HuH-7 (cell line): Measurements from ENCODE around the gene PLD6.

Experiments used
- DNase-seq: peaks from one replicate; pipeline ENCODE4 v3.0.0; 2011; ENCODE audit warnings: low spot score

The PLD6 gene

DNA sequence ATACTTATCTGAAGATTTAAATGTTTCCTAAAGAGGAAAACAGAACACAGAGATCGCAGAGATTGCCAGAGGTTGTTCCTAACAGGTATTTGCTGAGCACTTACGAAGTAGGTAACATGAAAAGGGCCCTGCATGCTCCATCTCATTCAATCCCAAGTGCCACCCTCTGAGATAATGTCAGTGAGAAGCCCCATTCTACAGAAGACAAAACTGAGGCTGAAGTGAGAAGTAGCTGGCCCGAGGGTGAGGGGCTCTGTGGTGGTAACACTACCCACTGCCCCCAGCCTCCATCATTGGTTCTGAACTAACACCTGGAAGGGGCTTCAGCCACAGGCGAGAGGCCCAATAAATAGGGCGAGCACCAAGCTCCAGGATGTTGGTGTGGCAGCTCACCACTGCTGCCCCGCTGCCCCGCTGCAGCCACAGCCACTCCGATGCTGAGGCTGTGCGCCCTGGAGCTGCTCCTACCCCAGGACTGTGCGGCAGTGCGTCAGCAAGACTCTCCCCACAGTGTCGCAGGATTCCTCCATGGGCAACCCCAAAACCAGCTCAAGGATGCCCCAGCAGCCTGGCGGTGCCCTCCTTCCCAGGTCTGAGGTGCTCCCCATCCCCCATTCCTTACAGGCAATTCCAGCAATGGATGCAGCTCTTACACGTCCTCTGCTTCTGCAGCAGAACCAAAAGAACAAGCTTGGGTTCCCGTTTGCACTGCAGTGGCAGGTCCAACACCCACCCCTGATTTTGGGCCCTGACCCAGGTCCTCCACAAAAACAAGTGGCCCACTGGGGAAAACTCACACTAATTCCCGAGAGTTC lies 20.5 kb upstream of the PLD6 start:
- DNase-seq, result no peak

DNA sequence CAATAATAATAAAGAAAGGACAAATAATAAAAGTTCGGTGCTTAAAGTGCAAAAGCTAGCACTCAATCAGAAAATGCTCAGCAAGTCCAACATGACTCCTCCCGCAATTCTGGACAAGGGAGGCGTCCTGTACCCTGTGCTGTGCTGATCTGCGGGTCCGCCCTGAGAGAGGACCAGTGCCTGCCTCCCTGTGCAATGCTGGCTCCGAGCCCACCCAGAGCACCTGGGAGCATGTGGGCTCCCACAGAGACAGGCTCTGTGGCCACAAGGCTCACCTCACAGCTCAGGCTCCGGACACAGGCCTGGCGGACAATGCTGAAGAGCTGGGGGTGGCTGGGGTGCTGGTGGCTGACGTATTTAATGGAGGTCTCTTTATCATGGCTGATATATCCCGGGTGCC lies 19.8 kb upstream of the PLD6 start:
- DNase-seq, result no peak

DNA sequence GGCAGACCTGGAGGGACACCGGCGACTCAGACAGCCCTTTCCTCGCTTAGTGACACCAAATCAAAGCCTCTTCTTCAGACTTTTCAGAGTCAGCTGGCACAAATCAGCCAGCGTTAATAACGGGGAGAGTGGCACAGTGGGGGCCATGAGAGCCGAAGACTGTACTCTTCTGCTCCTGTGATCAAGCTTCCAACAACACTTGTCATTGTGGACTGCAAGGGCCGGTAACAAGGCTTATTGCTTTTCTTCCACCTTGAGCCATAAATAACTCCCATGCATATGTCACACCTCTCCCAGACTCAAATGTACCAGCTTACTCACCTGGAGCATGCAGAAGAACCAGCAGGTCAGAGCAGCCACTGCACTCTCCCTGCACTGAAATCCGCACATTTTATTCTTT lies 18.0 kb upstream of the PLD6 start:
- no peak for DNase-seq

DNA sequence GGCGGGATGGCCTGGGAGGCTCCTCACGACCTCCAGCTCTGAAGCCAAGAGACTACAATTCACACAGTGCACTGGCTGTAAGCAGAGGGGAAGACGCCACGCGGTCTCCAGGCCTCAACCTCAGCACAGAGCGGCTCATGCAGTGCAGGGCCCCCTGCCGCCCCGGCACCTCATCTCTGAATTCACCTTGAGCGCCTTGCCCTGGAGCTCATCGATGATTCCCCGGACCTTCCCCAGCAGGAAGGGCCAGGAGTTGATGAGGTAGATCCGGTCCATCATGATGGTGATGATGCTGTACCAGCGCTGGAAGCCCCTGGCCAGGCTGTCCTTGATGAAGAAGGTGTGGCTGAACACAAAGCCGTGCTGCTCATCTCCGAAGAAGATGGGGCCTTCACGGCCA lies 17.6 kb upstream of the PLD6 start:
- DNase-seq, result no peak

DNA sequence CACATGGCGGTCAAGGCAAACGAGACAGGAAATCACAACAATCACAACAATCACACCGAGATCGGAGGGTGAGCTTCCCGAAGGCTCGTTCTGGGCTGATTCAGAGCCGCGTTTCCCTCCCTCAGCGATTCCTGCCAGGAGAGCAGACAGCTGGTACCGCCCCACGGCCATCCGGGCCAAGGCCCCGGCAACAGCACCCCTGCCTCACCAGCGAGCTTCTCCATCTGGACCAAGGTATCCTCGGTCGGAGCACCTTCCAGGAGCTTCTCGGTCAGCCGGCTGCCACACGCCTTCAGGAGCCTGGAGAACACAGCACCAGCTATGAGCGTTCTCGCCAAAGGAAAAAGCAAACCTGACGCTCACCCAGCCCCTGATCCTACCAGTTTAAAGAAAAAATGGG lies 15.2 kb upstream of the PLD6 start:
- DNase-seq, result no peak

DNA sequence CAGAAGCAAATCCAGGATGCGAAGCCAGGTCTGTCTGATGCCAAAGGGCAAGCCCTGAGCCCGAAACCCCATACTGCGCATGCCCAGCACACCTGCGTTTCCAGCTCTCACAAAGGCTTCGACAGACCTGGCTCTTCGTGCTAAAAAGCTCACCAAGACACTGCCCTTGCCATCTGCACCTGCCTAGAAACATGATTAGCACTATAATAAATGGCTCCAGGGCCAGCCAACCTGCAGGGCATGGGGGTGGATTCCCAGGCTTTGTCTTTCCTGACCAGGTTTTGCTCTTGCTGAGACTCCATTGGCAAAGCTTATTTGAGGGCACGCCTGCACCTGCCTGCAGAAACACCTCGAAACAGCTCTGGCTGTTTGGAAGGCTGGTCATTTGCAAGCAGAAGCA lies 14.4 kb upstream of the PLD6 start:
- DNase-seq, result no peak

DNA sequence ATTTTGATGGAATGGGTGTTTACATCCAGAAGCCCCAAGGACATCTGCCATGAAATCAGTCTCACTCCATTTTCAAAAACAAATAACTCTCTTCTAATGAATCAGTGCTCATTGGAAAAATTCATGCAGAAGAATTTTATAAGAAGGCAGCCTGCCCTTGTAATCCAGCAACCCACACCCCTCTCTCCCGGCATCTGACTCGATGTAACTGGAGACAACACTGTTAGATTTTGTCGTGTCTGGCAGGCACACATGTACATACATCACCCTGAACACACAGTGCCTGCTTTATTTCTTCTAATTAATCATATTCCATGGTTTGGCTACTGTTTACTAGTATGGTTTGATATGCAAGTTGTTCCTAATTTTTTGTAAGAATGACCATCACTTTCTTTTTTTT lies 11.9 kb upstream of the PLD6 start:
- no peak for DNase-seq

DNA sequence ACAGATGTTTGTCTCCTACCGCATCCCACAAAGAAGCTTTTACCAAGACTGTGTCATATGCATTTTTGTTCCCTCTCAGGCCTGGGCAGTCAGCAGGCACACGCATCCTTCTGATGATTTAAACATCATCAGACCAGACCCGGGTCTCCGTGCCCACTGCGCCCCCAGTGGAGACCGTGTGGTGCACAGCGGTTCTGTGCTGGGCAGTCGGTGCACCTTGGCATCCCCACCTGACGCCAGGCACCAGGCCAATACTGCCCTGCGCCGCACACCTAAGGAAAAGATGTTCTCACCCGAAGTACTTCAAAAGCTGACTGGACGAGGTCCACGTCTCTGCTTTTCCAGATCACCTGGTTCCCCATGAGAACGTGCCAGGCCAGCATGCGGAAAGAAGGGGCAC lies 10.6 kb upstream of the PLD6 start:
- no peak for DNase-seq

DNA sequence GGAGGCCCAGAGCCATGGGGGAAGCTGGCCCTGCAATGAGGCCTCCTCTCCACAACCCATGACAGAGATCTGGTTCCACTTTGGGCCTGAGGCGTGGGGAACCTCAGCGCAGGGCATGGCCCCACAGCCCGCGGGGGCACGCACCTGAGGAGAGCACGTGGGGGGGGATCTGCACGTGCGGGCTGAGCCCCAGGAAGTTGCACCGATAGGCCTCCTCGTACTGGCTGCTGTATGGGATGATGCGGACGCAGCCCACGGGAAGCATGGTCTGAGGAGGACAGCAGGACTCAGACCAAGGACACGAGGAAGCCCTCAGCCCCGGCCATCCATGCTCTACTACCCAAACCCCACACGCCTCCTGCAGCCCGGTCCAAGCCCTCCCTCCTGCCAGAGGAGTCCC lies 10.1 kb upstream of the PLD6 start:
- DNase-seq, result no peak

DNA sequence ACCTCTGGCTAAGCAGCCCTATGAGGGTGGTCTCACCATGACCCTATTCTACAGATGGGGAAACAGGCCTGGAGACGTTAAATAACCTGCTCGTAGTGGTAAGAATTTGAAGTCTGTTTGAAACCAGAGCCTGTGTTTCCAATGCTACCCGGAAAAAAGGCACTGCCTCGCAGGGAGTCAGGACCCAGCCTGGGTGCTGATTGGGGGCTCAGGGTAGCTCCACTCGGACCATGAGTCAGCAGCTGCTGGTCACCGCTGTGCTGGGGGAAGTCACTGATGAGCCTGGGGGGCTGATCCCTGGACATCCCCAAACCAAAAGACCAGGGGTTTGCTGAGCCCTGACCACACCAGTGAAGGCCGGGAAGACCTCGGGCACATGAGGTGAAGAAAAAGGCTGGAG lies 9.4 kb upstream of the PLD6 start:
- DNase-seq, result no peak

DNA sequence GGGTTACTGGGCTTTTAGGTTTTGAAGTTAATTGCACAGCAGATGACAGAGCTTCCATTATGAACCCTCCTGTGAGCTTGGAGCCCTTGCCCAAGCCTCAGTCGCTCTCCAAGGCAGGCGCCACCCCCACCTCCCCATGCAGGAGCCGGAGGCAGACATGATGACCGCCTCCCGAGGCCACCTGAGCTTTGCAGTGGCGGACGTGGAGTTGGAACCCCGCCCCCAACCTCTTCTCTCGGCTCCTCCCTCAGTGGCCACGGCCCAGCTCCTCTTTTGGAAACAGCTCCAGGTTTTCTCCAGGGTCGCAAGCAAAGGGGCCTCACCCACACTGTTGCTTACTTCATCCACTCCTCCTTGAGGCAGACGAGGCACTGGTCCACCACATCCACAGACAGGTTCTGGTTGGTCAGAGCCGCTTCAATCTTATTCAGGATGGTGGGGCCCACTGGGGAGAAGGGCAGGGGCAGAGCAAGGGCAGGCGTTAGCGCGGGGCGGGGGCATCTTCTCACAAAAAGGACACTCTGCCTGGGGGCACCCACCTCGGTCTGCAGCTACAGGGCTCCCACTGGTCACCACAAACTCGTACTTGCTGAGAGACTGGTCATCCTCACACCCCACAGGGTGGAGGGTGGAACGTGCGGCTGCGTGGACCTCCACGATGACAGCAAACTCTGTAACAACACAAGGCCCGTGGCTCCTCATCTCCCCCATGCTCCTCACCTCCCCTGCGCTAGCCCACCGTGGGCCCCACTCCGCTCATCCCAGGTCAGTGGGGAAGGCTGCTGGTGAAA lies 8.7 kb upstream of the PLD6 start:
- no peak for DNase-seq

DNA sequence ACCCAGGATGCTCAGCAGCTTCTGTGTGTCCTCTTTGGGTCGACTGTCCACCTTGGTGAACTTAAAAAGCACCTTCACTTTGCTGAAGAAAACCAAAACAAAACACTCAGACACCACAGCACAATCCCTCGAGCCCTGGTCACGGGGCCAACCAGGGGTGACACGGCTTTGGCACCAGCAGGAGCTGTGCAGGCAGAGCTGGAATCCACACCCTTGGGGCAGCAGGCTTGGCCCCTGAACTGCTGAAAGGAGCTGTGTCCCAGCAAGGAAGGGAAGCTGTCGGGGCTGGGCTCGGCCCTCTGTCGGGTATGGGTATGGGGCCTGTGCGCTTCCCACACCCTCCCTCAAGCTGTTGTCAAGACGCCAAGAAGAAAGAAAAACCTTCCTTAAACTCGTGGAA lies 7.6 kb upstream of the PLD6 start:
- DNase-seq, result no peak

DNA sequence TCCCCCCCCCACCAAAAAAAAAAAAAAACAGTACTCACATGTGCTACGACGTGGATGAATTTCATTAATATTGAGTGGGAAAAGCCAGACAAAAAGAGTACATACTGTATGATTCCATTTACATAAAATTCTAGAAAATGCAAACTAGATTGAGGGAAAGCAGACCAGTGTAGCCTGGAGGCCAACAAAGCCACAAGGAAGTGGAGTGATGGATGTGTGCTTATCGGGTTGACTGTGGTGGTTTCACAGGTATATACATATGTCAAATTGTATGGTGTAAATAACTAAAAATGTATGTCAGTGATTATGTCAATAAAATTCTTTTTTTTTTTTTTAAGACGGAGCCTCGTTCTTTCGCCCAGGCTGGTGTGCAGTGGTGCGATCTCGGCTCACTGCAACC lies 1.9 kb upstream of the PLD6 start:
- DNase-seq, result no peak

DNA sequence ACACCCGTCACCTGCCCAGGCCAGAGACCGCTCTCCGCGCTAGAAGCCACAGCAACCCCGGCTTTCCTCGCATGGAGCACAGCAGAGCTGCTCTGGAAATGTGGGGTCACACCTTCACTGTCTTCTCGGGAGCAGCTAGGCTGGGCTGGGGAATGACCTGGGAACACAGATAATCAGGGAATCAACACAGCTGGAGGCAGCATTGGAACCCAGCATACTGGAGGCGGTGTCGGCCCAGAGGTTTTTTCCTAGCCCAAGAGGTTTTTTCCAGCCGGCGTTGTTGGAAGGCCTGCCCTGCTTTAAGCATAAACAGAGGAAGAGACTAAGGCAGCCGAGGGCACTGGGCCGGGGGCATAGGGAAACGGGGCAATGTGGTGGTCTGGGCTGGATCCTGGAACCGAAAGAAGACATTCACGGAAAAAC lies 791 bp upstream of the PLD6 start:
- peak; percentile 48 for DNase-seq

DNA sequence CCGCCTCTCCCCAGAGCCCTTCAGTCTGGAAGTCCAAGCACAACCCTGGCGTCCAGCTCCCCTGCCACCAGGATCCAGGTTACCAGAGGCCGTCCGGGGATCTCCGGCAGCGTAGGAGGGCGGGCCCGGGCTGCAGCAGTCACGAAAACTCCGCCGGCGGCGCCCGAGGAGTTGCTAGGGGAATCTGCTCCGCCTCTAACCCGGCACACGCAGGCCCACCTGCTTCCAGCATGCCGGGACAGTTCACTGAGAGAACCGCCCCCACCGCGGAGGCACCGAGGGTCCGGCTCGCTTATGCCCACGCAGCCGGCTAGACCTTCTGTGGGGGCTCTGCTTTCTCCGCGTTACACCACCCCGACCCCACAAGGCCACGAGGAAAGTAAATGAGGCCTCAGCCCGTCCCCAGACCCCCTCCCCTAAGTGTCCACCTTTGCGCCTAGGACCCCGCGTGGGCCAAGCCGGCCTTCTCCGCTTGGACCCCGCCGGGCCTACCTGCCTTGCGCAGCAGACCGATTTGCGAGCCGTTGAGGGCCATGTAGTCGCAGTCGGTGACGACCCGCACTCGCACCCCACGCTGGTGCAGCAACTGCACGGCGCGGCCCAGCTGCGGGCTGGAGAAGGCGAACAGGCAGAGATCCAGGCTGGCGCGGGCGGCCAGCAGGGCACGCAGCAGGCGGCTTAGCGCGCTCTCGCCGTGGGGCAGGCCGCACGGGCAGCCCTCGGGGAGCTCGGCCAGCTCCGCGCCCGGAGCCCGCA lies 587 bp downstream of the PLD6 start:
- peak; percentile 83 for DNase-seq

DNA sequence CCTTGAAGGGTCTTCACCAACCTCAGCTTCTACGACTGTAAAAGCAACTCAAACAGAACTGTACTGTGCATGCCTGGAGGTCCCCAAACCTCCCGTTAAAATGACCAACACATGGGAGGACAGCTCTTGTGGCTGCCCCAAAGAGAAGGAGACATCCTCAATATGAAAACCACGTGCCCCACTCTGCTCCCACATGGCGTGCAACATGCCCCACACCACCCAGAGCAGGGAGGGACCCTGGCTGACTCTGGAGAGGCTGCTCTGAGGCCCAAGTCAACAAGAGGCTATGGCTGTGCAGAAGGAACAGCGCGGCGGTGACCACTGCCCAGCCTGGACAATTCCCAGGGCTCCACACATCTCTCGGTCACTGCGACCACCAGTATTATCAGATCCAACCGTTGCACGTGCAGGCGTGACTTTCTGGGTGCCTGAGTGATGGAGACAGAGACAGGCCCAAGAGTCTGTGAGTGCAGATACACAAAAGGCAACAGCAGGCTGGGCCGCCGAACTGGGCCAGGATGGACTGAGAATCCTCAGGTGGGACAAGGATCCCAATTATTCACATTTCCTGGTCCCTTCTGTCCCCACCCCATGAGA lies 1.4 kb downstream of the PLD6 start:
- no peak for DNase-seq

DNA sequence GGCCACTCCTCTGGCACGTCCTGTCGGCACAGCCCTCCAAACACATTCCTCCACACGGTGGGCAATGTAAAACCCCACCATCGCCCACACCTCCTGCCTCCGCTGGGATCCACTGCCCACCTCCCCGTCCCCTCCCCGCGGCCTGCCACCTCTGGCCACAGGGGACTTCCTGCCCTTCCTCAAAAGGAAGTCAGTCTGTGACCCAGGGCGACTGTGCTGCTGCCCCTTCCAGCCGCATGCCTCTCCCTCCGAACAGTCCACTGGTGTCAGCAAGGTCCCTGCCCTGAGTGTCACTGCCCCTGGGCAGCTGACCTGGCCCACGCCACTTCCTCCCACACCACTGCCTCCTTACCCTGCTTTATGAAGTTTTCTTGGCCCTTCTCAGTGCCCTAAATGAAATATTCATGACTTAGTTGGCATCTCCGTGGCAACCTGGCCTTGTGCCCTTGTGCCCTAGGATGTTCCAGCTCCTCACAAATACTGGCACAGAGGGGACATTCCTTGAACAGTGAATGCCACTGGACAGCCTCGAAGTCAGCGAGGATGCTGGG lies 2.0 kb downstream of the PLD6 start:
- no peak for DNase-seq

DNA sequence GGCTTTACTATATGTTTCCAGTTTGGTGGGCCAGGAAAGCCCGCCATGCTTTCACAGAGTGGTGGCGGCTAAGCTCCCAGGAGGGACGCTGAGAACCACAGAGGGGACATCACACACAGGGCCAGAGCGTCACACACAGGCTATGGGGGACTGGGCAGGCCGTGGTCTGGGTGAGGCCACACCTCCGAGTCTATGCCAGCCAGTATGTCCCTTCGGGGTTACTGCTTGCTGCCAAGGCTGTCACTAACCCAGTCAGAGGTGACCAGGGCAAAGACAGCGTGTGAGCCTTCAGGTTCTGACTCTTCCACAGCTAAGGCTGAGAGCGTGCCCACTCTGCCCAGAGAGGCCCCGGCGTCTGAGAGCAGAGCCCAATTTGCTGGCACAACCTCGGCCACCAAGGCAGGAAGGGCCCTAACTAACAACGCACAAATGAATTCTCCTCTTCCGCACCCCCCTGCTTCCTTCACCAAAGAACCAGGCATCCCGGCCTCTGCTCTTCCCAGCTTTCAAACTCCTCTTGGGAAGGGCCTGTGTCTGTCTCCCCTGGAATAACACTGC lies 2.9 kb downstream of the PLD6 start:
- no peak for DNase-seq

DNA sequence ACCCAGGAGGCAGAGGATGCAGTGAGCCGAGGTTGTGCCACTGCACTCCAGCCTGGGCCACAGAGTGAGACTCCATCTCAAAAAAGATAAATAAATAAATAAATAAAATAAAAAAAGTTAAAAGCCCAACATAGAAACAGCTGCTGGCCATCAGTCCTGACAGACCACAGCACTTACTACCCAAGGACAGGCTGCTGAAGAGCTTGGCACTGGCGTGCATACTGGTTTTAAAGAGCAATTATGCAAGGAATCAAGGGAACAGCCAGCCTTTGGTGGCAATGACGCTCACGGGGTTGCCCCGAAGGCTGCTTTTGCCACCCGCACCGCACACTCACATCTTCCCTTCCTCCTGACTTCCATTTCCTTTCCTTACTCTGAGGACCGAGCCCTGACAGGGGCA lies 4.2 kb downstream of the PLD6 start:
- no peak for DNase-seq

DNA sequence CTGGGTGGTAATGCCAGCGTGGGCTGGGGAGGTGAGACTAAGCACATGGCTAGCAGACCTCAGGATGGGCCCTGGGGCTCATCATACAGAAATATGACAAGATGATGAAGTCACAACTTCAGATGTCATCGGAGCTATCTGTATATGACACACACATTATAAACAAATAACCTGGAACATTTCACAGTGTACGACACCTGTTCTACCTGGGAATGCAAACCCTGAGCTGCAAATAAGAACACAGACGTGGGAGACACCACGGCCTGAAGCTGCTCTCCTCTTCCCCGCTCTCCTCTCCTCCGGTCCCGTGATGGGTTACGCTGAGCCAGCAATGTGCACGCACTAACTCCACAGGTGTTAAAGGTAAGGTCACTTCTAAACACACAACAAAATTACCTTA lies 4.9 kb downstream of the PLD6 start:
- DNase-seq, result no peak

DNA sequence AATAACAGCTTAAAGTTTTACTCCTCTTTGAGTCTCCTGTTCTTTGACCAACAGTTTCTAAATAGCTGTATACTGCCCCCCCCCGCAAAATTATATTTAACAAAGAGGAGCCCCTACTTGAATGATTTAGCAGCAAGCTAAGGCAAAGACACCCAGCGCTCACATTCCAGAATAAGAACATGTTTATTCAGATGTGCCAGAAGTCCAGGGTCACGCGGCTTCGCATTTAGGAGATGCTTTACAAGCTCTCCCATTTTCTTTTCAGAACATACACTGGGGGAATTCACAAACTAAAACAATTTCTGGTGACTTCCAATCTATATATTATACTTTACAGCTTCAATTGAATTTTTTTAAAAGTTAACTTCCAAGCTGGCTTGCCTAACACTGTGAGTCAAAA lies 5.3 kb downstream of the PLD6 start:
- no peak for DNase-seq

DNA sequence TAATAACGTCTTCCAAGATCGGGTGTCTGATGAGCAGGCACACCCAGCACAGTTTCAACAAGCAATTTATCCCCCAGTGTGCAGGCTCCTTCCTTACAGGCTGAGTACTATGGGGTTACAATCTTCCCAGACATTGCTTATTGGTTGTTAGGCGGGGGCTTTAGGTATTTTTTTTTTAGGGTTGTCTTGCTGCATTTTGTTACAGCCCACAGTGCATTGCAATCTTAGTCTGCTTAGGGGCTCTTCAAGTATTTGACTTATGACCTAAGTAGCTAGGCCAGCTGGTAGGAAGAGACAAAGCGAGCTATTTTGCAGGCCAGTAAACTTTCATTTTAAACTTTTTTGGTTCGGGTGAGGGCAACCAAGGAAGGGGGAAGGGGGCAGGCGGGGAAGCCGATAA lies 5.8 kb downstream of the PLD6 start:
- no peak for DNase-seq
